HEK293 (cell line): Measurements from ENCODE around the gene TPST1.

Source experiments
- CTCF ChIA-PET: fragments of 350-600 bp; formaldehyde crosslinking; extraction: SDS; loops from one replicate; lab custom pipeline; 2021; ENCODE audit warnings: antibody characterized with exemption; lab: Yijun Ruan, JAX
- POLR2A ChIA-PET: fragments of 300-600 bp; formaldehyde crosslinking; extraction: SDS; loops from one replicate; lab custom pipeline; 2020; ENCODE audit warnings: antibody characterized with exemption, inconsistent platforms; lab: Yijun Ruan, JAX
- H3K27ac ChIP-seq: fragments of 200-500 bp; sonication (Bioruptor generic); 2 replicates; pipeline ENCODE4 v1.5.1; 2014; ENCODE audit warnings: low read depth, low read length, control low read depth, inconsistent platforms; ENCODE audit errors: extremely low read depth
- H3K36me3 ChIP-seq, 2 experiments: fragments of 200-500 bp in 1 of 2; sonication (Bioruptor generic) in 1 of 2; 1 replicate in 1 of 2; 2 replicates in 1 of 2; pipeline ENCODE4 v1.5.1; 2014 to 2017; ENCODE audit warnings: inconsistent platforms in 2 of 2, low read length in 2 of 2; ENCODE audit not compliant: control insufficient read depth in 2 of 2, insufficient read depth in 1 of 2
- H3K4me1 ChIP-seq: fragments of 200-500 bp; sonication (Bioruptor generic); 2 replicates; pipeline ENCODE4 v1.5.1; 2014; ENCODE audit warnings: mild to moderate bottlenecking, low read length, inconsistent platforms; ENCODE audit not compliant: control insufficient read depth, insufficient read depth
- H3K4me3 ChIP-seq: 2 replicates; pipeline ENCODE4 v1.5.1; 2011; ENCODE audit warnings: low read depth, mild to moderate bottlenecking, control low read depth, low read length, moderate library complexity
- H3K9me3 ChIP-seq: fragments of 200-500 bp; sonication (Bioruptor generic); 2 replicates; pipeline ENCODE4 v1.5.1; 2014; ENCODE audit warnings: low read depth, low read length, inconsistent platforms; ENCODE audit not compliant: control insufficient read depth, insufficient read depth
- AEBP2 ChIP-seq: fragments of 450-650 bp; formaldehyde crosslinking; IDR thresholded peaks from 2 replicates; pipeline ENCODE4 v1.5.1; 2016; ENCODE audit warnings: missing biosample characterization, missing genetic modification characterization, borderline replicate concordance
- HOXC10 ChIP-seq: sonication (generic); formaldehyde crosslinking; IDR thresholded peaks from 2 replicates; pipeline ENCODE4 v1.8.1; 2023; ENCODE audit warnings: mild to moderate bottlenecking, missing genetic modification reagents
- IKZF3 ChIP-seq: fragments of 450-650 bp; IDR thresholded peaks from 2 replicates; pipeline ENCODE4 v1.5.0; 2018; ENCODE audit warnings: missing biosample characterization, mild to moderate bottlenecking, missing genetic modification characterization, moderate library complexity
- SALL2 ChIP-seq: fragments of 450-650 bp; formaldehyde crosslinking; IDR thresholded peaks from 2 replicates; pipeline ENCODE4 v1.5.0; 2017; ENCODE audit warnings: missing biosample characterization, mild to moderate bottlenecking, missing genetic modification characterization, borderline replicate concordance
- SETDB1 ChIP-seq: IDR thresholded peaks from one replicate; pipeline ENCODE4 v1.6.1; 2017; ENCODE audit warnings: mild to moderate bottlenecking, low read length, moderate library complexity, mixed read lengths; ENCODE audit not compliant: insufficient read length
- SP7 ChIP-seq: fragments of 450-650 bp; formaldehyde crosslinking; IDR thresholded peaks from 2 replicates; pipeline ENCODE4 v1.5.1; 2016; ENCODE audit warnings: missing biosample characterization, missing genetic modification characterization
- YY1 ChIP-seq: fragments of 450-650 bp; formaldehyde crosslinking; IDR thresholded peaks from 2 replicates; pipeline ENCODE4 v1.5.1; 2018; ENCODE audit warnings: missing biosample characterization, missing genetic modification characterization
- ZBTB17 ChIP-seq: fragments of 450-650 bp; formaldehyde crosslinking; IDR thresholded peaks from 2 replicates; pipeline ENCODE4 v1.5.1; 2016; ENCODE audit warnings: missing biosample characterization, missing genetic modification characterization
- ZBTB21 ChIP-seq: fragments of 450-650 bp; formaldehyde crosslinking; IDR thresholded peaks from 2 replicates; pipeline ENCODE4 v1.5.1; 2017; ENCODE audit warnings: missing biosample characterization, missing genetic modification characterization
- ZBTB44 ChIP-seq: fragments of 450-650 bp; IDR thresholded peaks from 2 replicates; pipeline ENCODE4 v1.5.1; 2018; ENCODE audit warnings: missing biosample characterization, mild to moderate bottlenecking, missing genetic modification characterization
- ZBTB48 ChIP-seq: fragments of 450-650 bp; formaldehyde crosslinking; IDR thresholded peaks from 2 replicates; pipeline ENCODE4 v1.5.1; 2016; ENCODE audit warnings: missing biosample characterization, missing genetic modification characterization
- ZNF10 ChIP-seq: fragments of 450-650 bp; formaldehyde crosslinking; IDR thresholded peaks from 2 replicates; pipeline ENCODE4 v1.5.1; 2017; ENCODE audit warnings: missing biosample characterization, missing genetic modification characterization
- ZNF133 ChIP-seq: fragments of 450-650 bp; formaldehyde crosslinking; IDR thresholded peaks from 2 replicates; pipeline ENCODE4 v1.5.1; 2016; ENCODE audit warnings: missing biosample characterization, missing genetic modification characterization
- ZNF148 ChIP-seq: fragments of 450-650 bp; formaldehyde crosslinking; IDR thresholded peaks from 2 replicates; pipeline ENCODE4 v1.5.0; 2017; ENCODE audit warnings: missing biosample characterization, missing genetic modification characterization, borderline replicate concordance
- ZNF16 ChIP-seq: fragments of 450-650 bp; formaldehyde crosslinking; IDR thresholded peaks from 2 replicates; pipeline ENCODE4 v1.5.1; 2016; ENCODE audit warnings: low read depth, missing biosample characterization, missing genetic modification characterization
- ZNF223 ChIP-seq: fragments of 450-650 bp; formaldehyde crosslinking; IDR thresholded peaks from 2 replicates; pipeline ENCODE4 v1.5.1; 2016; ENCODE audit warnings: missing biosample characterization, missing genetic modification characterization
- ZNF23 ChIP-seq: fragments of 450-650 bp; formaldehyde crosslinking; IDR thresholded peaks from 2 replicates; pipeline ENCODE4 v1.5.1; 2016; ENCODE audit warnings: missing biosample characterization, missing genetic modification characterization, borderline replicate concordance
- ZNF341 ChIP-seq: fragments of 450-650 bp; formaldehyde crosslinking; IDR thresholded peaks from 2 replicates; pipeline ENCODE4; 2016; ENCODE audit warnings: low read depth, missing biosample characterization, missing genetic modification characterization
- ZNF366 ChIP-seq: fragments of 450-650 bp; formaldehyde crosslinking; conservative IDR thresholded peaks from 2 replicates; pipeline ENCODE4 v1.5.1; 2016; ENCODE audit warnings: missing biosample characterization, missing genetic modification characterization
- ZNF48 ChIP-seq: fragments of 450-650 bp; formaldehyde crosslinking; IDR thresholded peaks from 2 replicates; pipeline ENCODE4 v1.5.1; 2016; ENCODE audit warnings: missing biosample characterization, missing genetic modification characterization
- ZNF529 ChIP-seq: fragments of 450-650 bp; formaldehyde crosslinking; IDR thresholded peaks from 2 replicates; pipeline ENCODE4 v1.5.1; 2017; ENCODE audit warnings: missing genetic modification characterization, missing biosample characterization; ENCODE audit not compliant: insufficient replicate concordance
- ZNF549 ChIP-seq: fragments of 450-650 bp; IDR thresholded peaks from 2 replicates; pipeline ENCODE4 v1.5.1; 2018; ENCODE audit warnings: missing biosample characterization, missing genetic modification characterization, mild to moderate bottlenecking, inconsistent platforms, moderate library complexity
- ZNF560 ChIP-seq: fragments of 450-650 bp; formaldehyde crosslinking; IDR thresholded peaks from 2 replicates; pipeline ENCODE4 v1.5.1; 2017; ENCODE audit warnings: missing biosample characterization, missing genetic modification characterization, borderline replicate concordance
- ZNF596 ChIP-seq: fragments of 450-650 bp; IDR thresholded peaks from 2 replicates; pipeline ENCODE4 v1.5.0; 2018; ENCODE audit warnings: missing biosample characterization, mild to moderate bottlenecking, missing genetic modification characterization, moderate library complexity
- ZNF645 ChIP-seq: fragments of 450-650 bp; formaldehyde crosslinking; IDR thresholded peaks from 2 replicates; pipeline ENCODE4; 2016; ENCODE audit warnings: missing biosample characterization, missing genetic modification characterization
- ZNF670 ChIP-seq: fragments of 450-650 bp; formaldehyde crosslinking; IDR thresholded peaks from 2 replicates; pipeline ENCODE4 v1.5.1; 2016; ENCODE audit warnings: missing biosample characterization, missing genetic modification characterization, low read depth
- ZNF677 ChIP-seq: fragments of 450-650 bp; IDR thresholded peaks from 2 replicates; pipeline ENCODE4 v1.5.0; 2018; ENCODE audit warnings: missing biosample characterization, mild to moderate bottlenecking, missing genetic modification characterization, moderate library complexity
- ZNF776 ChIP-seq: fragments of 450-650 bp; formaldehyde crosslinking; IDR thresholded peaks from 2 replicates; pipeline ENCODE4 v1.5.0; 2017; ENCODE audit warnings: missing biosample characterization, missing genetic modification characterization, borderline replicate concordance
- ZSCAN16 ChIP-seq: fragments of 450-650 bp; formaldehyde crosslinking; IDR thresholded peaks from 2 replicates; pipeline ENCODE4 v1.5.1; 2016; ENCODE audit warnings: missing biosample characterization, missing genetic modification characterization
- TF ChIP-seq, protein P1 (sequence below): fragments of 450-650 bp; formaldehyde crosslinking; IDR thresholded peaks from 2 replicates; pipeline ENCODE4 v1.5.1; 2017; ENCODE audit warnings: missing biosample characterization, missing genetic modification characterization

TPST1 gene

DNA sequence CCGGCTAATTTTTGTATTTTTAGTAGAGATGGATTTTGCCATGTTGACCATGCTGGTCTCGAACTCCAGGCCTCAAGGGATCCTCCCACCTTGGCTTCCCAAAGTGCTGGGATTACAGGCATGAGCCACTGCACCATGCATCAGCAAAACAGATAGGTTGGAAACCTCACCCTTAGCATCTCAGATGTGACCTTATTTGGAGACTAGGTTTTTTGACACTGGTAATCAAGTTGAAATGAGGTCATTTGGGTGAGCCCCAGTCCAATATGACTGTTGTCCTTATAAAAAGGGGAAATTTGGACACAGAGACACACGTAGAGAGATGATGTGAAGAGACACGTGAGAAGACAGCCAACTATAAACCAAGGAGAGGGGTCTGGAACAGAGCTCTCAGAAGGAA lies 42.5 kb upstream of the TPST1 start:
- POLR2A ChIA-PET, result interaction anchor here (0.6 kb wide), 1 partner anchor 843 kb away, joined by 4 read pairs; no protein-coding TSS in a partner anchor
- CTCF ChIA-PET, result interaction anchor here (1.0 kb wide), 1 partner anchor 8 kb away, joined by 3 read pairs; no protein-coding TSS in a partner anchor
- TF ChIP-seq SETDB1, result no peak
- no peak for TF ChIP-seq YY1 (tag by site-specific recombination)
- TF ChIP-seq SP7, result no peak
- TF ChIP-seq ZNF223 (tag by site-specific recombination), result no peak
- TF ChIP-seq ZNF10 (tag by site-specific recombination), result no peak
- TF ChIP-seq ZNF529, result no peak
- no peak for TF ChIP-seq IKZF3 (tag by site-specific recombination)
- TF ChIP-seq ZNF549 (tag by site-specific recombination), result no peak
- TF ChIP-seq ZNF366 (tag by site-specific recombination), result no peak
- no peak for TF ChIP-seq SALL2 (tag by site-specific recombination)
- no peak for TF ChIP-seq ZNF16 (tag by site-specific recombination)
- no peak for TF ChIP-seq ZNF670
- no peak for TF ChIP-seq ZBTB48
- no peak for TF ChIP-seq ZNF645
- TF ChIP-seq ZNF341, result no peak
- no peak for TF ChIP-seq ZBTB21
- no peak for TF ChIP-seq ZNF23
- TF ChIP-seq ZSCAN16 (tag by site-specific recombination), result no peak
- no peak for TF ChIP-seq ZNF776 (tag by site-specific recombination)
- no peak for TF ChIP-seq HOXC10

DNA sequence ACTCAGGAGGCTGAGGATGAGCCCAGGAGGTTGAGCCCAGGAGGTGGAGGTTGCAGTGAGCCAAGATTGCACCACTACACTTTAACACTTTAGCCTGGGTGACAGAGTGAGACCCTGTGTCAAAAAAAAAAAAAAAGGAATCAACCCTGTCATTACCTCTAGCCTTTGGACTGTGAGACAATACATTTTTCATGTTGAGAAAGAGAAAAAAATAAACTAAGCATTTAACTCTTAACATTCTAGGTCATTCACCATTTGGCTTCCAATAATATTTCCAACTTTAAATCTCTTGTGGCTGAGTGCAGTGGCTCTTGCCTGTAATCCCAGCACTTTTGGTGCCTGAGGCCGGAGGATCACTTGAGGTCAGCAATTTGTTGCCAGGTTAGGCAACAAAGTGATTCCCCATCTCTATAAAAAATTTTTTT lies 41.9 kb upstream of the TPST1 start:
- peaks cover 0 to 4% of the 10 kb centered on the region in 2 experiments; a peak in 2 of 3 replicates for H3K36me3 ChIP-seq
- H3K4me3 ChIP-seq, result no peak overlapping the region
- no peaks in the 10 kb centered on the region for H3K4me1 ChIP-seq
- ChIA-PET CTCF (interaction anchor here (1.0 kb wide), 1 partner anchor 8 kb away, joined by 3 read pairs; no protein-coding TSS in a partner anchor), POLR2A (interaction anchor here (0.6 kb wide), 1 partner anchor 843 kb away, joined by 4 read pairs; no protein-coding TSS in a partner anchor)
- no peaks in the 10 kb centered on the region for H3K9me3 ChIP-seq
- no peak overlapping the region for H3K27ac ChIP-seq
- TF ChIP-seq ZNF596 (tag by site-specific recombination), result no peak
- TF ChIP-seq SETDB1, result no peak
- TF ChIP-seq AEBP2 (tag by site-specific recombination), result no peak
- no peak for TF ChIP-seq ZBTB17 (tag by site-specific recombination)
- TF ChIP-seq ZBTB44 (tag by site-specific recombination), result no peak
- no peak for TF ChIP-seq ZNF560 (tag by site-specific recombination)
- TF ChIP-seq ZNF148 (tag by site-specific recombination), result no peak
- TF ChIP-seq ZNF48, result no peak
- no peak for TF ChIP-seq ZNF677
- TF ChIP-seq, protein P1, sequence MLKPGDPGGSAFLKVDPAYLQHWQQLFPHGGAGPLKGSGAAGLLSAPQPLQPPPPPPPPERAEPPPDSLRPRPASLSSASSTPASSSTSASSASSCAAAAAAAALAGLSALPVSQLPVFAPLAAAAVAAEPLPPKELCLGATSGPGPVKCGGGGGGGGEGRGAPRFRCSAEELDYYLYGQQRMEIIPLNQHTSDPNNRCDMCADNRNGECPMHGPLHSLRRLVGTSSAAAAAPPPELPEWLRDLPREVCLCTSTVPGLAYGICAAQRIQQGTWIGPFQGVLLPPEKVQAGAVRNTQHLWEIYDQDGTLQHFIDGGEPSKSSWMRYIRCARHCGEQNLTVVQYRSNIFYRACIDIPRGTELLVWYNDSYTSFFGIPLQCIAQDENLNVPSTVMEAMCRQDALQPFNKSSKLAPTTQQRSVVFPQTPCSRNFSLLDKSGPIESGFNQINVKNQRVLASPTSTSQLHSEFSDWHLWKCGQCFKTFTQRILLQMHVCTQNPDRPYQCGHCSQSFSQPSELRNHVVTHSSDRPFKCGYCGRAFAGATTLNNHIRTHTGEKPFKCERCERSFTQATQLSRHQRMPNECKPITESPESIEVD, result no peak
- no peak for TF ChIP-seq HOXC10
- no peak for TF ChIP-seq ZNF133 (tag by site-specific recombination)

More for the DNA sequence above, 42.5 kb upstream of the TPST1 start:
- no peaks in the 10 kb centered on the region for H3K4me1 ChIP-seq
- no peak overlapping the region for H3K4me3 ChIP-seq
- H3K36me3 ChIP-seq, result peaks cover 0 to 5% of the 10 kb centered on the region in 2 experiments; a peak in 2 of 3 replicates
- H3K27ac ChIP-seq, result no peak overlapping the region
- no peaks in the 10 kb centered on the region for H3K9me3 ChIP-seq
